HT-29 (cell line): ENCODE measurements around the gene IRGQ. TPM values are rescaled to one million over a fixed set of nuclear protein-coding genes. Genes with fewer than 3 reads are reported as not detected.
"Not testable (repeated sequence)": the region's sequence is repeated elsewhere in the genome, so short reads cannot be mapped to it uniquely, and the experiment has no call there.

Experiments used
- DNase-seq: peaks from one replicate; pipeline ENCODE4 v3.0.0-alpha.2; 2015; ENCODE audit warnings: low spot score
- total RNA-seq: library from RNA; depleted of rRNA; stranded (reverse); fragments of >200 nt; shearing (Covaris generic); gene quantifications from 2 replicates; pipeline ENCODE4 v1.2.3, GENCODE V29; 2014

Gene IRGQ
- total RNA-seq, 1 experiment from 2014 or later: 26.0 TPM

GRCh38 chr19:43575156-43575950, 20.6 kb downstream of the IRGQ start, which contains the start of the genes PINLYP and XRCC1:
PINLYP (plus strand) TSS chr19:43575801; CDS start chr19:43577192, 1,391 bp downstream.
XRCC1 (minus strand) TSS chr19:43575527; CDS start chr19:43575458, 69 bp downstream.
- DNase-seq: peak; percentile 100

GRCh38 chr19:43574424-43575155, 21.3 kb downstream of the IRGQ start:
- DNase-seq: no peak

GRCh38 chr19:43572171-43572588, 23.8 kb downstream of the IRGQ start:
- DNase-seq: no peak

GRCh38 chr19:43570174-43570791, 25.7 kb downstream of the IRGQ start:
- DNase-seq: no peak

- no peak for DNase-seq
Measured at GRCh38 chr19:43569657-43570056, 26.3 kb downstream of the IRGQ start.

GRCh38 chr19:43564800-43565199, 31.1 kb downstream of the IRGQ start:
- DNase-seq: no peak

- DNase-seq: no peak
Measured at GRCh38 chr19:43563816-43564457, 32.0 kb downstream of the IRGQ start.

GRCh38 chr19:43562698-43563241, 33.2 kb downstream of the IRGQ start:
- DNase-seq: no peak

- DNase-seq: no peak
Measured at GRCh38 chr19:43562226-43562697, 33.7 kb downstream of the IRGQ start.

- no peak for DNase-seq
Measured at GRCh38 chr19:43561139-43561970, 34.6 kb downstream of the IRGQ start.

GRCh38 chr19:43560687-43561086, 35.2 kb downstream of the IRGQ start:
- DNase-seq: no peak

GRCh38 chr19:43555185-43555770, 40.7 kb downstream of the IRGQ start:
- DNase-seq: peak; percentile 90

GRCh38 chr19:43554317-43554895, 41.5 kb downstream of the IRGQ start:
- DNase-seq: no peak

GRCh38 chr19:43553656-43554055, 42.3 kb downstream of the IRGQ start:
- no peak for DNase-seq

GRCh38 chr19:43552616-43553015, 43.3 kb downstream of the IRGQ start:
- DNase-seq: no peak

GRCh38 chr19:43552198-43552450, 43.8 kb downstream of the IRGQ start:
- DNase-seq: no peak

GRCh38 chr19:43551399-43552197, 44.3 kb downstream of the IRGQ start:
- no peak for DNase-seq

- DNase-seq: no peak
Measured at GRCh38 chr19:43548706-43549105, 47.2 kb downstream of the IRGQ start.

GRCh38 chr19:43547926-43548325, 48.0 kb downstream of the IRGQ start:
- not testable (repeated sequence) for DNase-seq
